ENCODE measurements around the gene FMN1.

The FMN1 gene

DNA sequence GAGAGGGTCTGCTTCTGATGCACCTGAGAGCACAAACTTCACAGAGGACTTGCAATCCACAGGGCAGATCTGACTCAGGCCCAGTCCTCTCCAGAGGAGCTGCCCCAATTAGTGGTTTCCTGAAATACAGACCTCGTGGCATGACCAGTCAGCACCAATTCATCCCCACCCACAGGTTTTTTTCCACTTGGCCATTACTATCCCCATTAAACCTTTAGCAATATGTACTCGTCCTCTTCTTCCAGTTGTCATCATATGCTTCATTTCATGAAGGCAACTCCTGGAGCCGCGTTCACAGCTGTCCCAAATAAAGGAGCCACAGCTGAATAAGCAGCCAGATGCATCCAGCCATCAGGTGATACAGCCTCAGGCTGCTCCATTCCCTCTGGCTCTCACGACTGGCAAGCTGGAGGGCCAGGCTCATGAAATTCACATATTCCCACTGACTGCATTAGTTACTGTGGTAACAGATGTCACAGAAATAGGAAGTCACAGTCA lies 163.1 kb downstream of the FMN1 start:
- no peak overlapping the region for H3K4me3 ChIP-seq (ENCODE audit: low read depth, low read length)
- DNase-seq (ENCODE audit: low read depth) = peak; percentile 73

DNA sequence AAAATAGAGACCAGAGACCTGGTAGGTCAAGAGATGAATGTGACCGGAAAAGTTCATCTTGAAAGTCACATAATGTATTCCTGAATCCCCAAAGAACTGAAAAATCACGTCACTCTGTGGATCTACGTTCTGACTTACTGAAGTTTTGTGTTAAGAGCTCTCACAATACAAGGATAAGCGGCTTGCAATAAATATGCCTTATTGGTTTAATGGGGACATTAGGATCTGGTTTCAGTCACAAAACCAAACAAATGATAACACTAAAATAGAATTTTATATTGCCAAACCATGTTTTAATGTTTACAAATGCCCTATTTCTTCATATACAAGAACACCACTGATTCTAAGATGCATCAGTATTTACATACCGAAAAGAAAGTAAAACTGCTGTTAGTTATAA lies 164.2 kb downstream of the FMN1 start:
- no peak for DNase-seq (ENCODE audit: low read depth)
- no peak overlapping the region for H3K4me3 ChIP-seq (ENCODE audit: low read depth, low read length)

DNA sequence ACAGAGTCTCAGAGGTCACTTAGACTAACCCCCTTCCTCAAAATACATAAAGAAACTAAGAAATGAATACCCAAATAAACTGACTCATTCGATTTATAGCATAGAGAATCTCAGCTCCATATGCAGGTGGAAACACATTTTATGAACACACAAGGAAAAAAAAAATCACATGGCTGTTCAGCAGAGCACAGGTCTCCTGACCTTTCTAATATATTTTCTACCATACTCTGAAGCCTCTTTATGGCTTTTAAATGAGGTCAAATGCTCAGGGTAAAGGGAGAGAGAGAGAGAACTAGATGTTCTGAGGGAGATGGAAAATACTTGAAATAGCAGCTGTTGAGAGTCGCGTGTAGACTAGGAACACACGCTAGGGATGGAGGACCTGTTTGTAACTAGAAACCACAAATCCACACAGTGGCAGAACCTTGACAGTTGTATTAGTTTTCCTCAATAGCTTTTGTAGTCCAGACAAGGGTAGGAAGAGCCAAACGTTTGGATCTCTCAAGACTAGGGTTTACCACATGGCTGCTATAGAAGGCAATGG lies 165.3 kb downstream of the FMN1 start:
- no peak overlapping the region for H3K4me3 ChIP-seq (ENCODE audit: low read depth, low read length)
- DNase-seq (ENCODE audit: low read depth) = peak; percentile 70

DNA sequence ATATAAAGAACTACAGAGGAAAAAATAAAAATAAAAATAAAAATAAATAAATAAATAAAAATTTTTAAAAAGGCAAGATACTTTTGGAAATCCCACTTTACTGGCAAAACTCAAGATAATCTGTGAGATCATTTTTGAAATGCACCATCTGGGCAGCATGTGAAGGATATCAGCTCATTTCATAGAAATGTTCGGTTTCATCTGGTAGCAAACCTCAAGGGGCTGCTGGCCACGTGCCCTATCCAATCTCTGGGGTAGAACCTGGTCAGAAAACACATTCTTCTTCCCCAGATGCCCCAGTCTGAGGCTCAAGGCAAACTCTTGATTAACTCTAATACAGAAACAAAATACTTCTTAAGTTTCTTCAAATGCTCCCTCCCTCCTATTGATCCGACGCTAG lies 166.0 kb downstream of the FMN1 start:
- DNase-seq (ENCODE audit: low read depth) = no peak

DNA sequence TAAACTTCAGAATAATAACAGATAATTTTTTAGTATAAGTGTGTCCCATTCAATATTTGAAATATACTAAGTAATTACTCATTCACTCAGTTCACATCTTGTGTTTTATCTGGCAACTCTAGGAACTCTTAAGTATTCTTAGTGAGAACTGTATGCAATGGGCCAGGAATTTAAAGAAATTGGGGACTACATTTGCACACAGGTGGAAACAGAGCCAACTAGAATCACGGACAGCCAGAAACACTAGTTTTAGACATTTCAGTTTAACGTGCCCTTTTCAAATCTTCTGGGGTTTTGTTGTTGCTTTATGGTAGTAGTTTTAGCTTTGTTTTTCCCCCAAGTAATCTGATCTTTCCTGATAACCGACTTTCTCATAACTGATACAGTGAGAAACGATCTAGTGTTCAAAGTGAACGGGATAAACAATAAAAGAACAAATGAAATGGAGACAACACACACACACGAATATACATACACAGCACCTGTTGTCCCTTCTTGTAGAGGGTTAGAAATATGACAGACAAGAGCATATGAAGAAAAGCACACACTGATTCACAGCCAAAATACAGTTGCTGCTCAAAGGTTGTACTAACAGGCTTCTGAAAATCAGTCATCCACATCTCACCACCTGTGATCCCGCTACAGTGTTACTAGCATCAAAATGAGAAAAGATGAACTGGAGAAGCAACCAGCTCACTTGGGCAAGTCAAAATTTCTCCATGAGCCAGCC lies 167.0 kb downstream of the FMN1 start:
- no peak overlapping the region for H3K4me3 ChIP-seq (ENCODE audit: low read depth, low read length)
- DNase-seq (ENCODE audit: low read depth) = peak; percentile 48

More for the DNA sequence above, 166.0 kb downstream of the FMN1 start:
- H3K4me3 ChIP-seq (ENCODE audit: low read depth, low read length) = no peak overlapping the region

DNA sequence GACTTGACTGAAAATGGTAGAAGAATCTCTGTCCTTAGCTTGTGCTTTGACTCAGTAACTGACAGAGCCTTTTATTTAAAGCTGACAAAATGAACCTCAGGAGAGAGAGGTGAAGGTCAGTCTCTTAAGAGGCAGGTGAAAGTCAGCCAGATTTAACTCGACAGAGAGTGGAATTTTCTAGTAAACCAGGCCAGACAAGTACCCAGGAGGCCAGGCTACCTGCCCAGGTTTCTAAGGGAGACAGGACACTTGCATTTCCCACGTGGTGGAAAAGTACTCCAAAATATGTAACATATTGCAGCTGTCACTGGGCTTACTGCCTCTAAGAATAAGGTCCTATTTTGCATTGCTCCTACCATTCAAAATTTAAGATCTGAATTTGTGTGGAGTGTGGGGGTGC lies 167.9 kb downstream of the FMN1 start:
- H3K4me3 ChIP-seq (ENCODE audit: low read depth, low read length) = no peak overlapping the region
- no peak for DNase-seq (ENCODE audit: low read depth)

DNA sequence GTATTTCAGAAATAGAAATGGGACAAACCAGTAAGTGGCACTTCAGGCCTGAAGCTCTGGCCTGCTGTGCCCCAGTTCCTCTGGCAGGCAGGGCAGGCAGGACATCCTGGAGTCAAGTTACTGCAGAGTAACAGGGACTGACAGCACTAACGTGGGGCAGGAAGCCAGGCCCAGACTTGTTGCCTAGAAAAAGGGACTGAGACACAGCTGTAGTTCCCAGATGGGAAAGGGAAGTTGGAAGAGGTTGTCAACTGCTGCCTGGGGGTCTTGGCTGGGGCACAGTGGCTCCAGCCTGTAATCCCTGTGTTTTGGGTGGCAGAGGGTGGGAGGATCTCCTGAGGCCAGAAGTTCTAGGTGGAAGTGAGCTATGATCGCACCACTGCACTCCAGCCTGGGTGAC lies 171.9 kb downstream of the FMN1 start:
- peak; percentile 45 for DNase-seq (ENCODE audit: low read depth)
- no peak overlapping the region for H3K4me3 ChIP-seq (ENCODE audit: low read depth, low read length)

DNA sequence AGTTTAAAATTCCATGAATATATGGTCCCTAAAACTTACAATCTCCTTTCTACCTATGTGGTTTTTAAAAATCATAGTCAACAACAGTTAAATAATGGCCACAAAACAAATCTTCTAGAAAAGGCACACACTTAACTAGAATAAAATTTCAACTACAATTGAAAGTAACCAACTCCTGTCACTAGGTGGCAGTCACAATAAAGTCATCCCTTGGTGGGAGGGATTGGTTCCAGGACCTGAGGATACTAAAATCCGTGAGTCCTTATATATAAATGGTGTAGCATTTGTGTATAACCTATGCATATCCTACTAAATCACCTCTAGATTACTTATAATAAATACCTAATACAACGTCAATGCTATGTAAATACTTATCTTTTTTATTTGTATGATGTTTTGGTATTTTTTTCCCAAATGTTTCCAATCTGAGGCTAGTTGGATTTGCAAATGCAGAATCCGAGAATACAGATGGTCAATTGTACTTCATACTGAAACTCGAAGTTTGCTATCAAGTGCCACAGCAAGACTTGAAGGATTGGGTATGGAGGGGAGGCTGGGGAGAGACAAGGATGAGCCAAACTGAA lies 172.6 kb downstream of the FMN1 start:
- peak; percentile 23 for DNase-seq (ENCODE audit: low read depth)
- no peak overlapping the region for H3K4me3 ChIP-seq (ENCODE audit: low read depth, low read length)

DNA sequence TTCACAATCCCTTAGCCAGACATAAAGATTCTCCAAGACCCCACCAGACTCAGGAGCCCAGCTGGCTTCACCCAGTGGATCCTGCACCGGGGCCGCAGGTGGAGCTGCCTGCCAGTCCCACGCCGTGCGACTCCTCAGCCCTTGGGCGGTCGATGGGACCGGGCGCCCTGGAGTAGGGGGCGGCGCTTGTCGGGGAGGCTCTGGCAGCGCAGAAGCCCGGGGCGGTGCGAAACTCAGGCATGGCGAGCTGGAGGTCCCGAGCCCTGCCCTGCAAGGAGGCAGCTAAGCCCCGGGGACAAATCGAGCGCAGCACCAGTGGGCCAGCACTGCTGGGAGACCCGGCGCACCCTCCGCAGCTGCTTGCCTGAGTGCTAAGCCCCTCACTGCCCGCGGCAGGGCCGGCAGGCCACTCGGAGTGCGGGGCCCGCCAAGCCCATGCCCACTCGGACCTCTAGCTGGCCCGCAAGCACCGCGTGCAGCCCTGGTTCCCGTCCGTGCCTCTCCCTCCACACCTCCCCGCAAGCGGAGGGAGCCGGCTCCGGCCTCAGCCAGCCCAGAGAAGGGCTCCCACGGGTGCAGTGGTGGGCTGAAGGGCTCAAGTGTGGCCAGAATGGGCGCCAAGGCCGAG lies 175.0 kb downstream of the FMN1 start:
- no peak for DNase-seq (ENCODE audit: low read depth)
- no peak overlapping the region for H3K4me3 ChIP-seq (ENCODE audit: low read depth, low read length)

DNA sequence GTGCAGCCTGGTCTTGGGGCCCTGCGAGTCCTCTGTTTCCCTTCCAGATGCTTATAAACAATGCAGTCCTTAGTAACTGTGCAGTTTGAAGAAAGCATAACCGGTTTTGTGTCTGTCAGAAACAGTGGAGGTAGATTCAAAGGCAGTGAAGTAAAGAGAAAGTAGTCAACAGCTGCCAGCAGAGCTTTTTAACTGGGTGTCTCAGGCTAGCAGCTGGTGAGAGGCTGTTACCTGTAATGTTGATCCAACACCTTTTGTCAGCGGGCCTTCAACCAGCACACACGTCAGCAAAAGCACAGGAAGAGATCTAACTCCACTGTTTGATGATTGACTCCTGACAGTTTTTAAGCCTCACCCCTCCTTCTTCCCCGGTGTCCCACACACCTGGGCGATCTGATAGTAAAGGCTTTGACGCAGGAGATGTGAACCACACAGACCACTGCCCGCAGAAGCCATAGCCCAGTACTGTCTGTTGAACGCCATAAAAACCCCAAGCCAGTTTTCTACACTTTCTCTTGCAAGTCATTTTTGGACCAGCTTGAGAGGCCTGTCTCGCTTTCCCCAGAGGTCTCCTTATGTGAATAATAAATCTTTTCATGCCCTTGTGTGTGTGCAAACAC lies 178.0 kb downstream of the FMN1 start:
- no peak overlapping the region for H3K4me3 ChIP-seq (ENCODE audit: low read depth, low read length)
- DNase-seq (ENCODE audit: low read depth) = no peak

DNA sequence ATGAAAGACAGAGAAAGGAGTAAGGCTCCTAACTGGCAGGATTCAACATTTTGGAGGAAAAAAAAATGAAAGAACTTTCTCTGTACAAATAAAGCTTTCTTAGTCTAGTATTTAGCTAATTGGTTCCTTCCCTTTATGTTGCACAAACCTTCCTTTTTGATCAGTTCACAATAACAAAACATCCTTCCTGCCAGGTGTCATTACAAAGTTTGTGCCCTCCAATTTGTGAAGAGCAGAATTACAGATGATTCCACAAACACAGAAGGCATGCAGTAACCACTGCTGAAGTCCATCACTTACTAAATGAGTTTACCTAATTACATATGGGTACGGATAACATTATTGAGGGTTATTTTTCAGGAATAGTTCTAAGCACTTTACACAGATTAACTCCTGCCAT lies 179.9 kb downstream of the FMN1 start:
- no peak overlapping the region for H3K4me3 ChIP-seq (ENCODE audit: low read depth, low read length)
- DNase-seq (ENCODE audit: low read depth) = no peak

DNA sequence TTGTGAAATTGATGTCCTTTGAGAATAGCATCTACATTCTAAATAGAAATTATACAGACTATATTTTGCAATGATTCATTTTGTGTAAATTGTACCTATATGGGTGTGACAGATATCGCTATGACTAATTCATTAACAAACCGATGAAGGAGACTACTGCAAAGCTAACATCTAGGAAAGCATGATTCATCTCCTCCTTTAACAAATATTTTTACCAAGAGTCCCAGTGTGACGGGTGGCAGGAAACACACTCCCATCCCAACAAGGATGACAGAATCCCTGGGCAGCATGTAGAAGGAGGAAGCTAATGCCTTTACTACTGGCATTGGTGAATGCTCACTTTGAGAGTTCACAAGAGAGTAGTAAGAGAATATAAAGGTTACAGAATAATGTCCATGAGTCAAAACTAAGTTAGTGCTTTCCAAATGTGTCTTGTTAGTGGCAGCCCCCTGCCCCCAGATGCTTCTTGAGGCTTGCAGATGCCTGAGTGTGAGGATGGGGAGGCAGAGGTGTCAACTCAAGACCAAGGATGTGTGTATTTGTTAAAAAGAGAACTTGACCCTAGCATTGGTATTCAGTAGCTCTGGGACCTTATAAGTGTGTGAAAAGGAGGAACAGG lies 180.6 kb downstream of the FMN1 start:
- H3K4me3 ChIP-seq (ENCODE audit: low read depth, low read length) = no peak overlapping the region
- DNase-seq (ENCODE audit: low read depth) = peak; percentile 25

DNA sequence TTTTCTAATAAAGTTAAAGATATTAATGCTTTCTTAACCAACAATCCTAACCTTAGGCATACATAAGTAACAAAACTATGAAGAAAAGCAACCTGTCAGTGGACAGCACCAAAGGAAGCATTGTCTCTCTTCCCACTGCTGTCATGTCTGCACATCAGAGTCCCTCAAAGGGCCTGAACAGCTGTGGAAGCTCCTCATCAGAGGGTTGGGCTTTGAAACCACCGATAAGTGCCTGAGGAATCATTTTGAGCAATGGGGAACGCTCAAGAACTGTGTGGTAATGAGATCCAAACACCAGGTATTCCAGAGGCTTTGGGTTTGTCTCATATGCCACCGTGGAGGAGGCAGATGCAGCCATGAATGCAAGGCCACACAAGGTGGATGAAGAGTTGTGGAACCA lies 182.5 kb downstream of the FMN1 start:
- DNase-seq (ENCODE audit: low read depth) = no peak
- no peak overlapping the region for H3K4me3 ChIP-seq (ENCODE audit: low read depth, low read length)

DNA sequence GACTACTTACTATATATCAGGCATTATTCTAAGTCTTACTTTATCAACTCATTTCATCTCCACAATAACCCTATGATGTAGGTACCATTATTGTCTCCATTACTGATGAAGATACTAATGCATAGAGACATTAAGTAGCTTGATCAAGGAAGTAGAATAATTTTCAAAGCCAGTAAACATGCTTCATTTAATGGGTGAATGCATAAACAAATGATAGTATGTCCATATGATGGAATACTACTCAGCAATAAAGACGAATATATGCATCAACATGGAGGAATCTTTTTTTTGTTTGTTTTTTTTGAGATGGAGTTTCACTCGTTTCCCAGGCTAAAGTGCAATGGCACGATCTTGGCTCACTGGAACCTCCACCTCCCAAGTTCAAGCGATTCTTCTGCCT lies 184.9 kb downstream of the FMN1 start:
- DNase-seq (ENCODE audit: low read depth) = no peak
- H3K4me3 ChIP-seq (ENCODE audit: low read depth, low read length) = no peak overlapping the region

DNA sequence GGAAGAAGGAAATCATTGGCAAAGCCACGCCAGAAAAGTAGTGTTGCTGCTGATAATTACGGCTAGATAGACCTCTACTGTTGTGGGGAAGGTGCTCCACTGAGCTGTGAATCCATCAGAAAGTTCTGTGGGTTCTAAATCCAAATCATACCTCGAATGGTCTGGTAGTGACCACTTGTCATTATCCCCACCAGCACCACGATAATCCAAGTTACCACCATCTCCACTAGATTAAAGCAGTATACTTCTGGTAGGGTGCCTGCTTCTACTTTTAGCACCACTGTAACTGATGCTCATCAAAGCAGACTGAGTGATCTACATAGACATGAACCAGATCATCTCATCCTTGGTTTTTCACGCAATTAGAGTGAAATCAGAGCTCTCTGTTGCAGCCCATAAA lies 185.5 kb downstream of the FMN1 start:
- DNase-seq (ENCODE audit: low read depth) = no peak
- H3K4me3 ChIP-seq (ENCODE audit: low read depth, low read length) = no peak overlapping the region

DNA sequence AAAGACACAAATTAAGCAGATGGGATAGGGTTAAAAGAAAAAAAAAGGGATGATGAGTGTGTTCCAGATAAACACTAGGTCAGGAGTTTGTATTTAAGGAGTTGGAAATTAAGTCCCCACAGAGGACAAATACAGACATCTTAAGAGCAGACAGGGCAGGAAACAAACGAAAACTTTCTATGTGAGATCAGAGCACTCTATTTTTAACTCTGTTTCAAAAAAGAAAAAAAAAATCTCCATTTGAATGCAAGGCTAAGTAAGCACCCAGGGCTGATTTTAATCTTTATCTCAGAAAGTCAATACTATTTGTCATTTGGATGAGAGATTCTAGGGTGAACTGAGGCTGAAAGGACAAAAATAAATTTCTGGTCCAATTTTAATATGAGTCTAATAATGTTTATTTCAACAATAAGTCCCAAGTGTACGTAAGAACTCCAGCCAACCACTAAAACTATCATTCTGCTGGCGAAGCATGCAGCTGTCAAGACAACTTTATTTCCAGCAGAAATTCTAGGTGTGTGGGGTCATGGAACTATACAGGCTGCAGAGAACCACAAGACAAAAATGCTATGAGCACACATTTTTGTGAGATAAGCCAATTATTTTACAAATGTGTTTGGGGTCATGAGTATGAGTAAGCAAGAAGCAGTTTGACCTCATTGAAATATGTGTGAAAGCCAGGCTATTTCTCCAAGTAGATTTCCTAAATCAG lies 186.1 kb downstream of the FMN1 start:
- DNase-seq (ENCODE audit: low read depth) = peak; percentile 60
- no peak overlapping the region for H3K4me3 ChIP-seq (ENCODE audit: low read depth, low read length)

DNA sequence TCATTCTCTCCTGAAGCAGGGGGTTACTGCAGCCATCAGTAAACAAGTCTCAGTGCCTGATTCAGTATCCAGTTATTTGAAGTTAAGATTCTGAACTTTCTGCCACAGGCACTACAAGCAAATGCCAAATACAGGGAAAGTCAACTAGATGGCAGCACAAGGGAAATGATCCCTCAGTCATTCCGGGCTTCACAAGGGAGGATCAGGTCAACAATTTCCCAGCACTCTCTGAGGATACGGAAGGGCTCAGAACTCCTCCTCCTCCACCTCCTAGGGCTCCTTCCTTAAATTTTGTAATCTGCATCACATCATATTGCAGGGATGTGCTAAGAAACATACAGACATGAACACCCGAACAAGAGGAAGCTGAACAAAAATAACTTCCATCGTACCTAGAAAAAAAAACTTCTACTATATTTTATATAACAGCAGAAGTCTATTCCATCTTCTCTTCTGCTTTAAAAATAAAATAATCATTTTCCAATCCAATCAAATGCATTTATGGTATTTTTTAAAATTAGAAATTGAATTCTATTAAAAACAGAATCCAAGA lies 187.1 kb downstream of the FMN1 start:
- DNase-seq (ENCODE audit: low read depth) = no peak
- H3K4me3 ChIP-seq (ENCODE audit: low read depth, low read length) = no peak overlapping the region

DNA sequence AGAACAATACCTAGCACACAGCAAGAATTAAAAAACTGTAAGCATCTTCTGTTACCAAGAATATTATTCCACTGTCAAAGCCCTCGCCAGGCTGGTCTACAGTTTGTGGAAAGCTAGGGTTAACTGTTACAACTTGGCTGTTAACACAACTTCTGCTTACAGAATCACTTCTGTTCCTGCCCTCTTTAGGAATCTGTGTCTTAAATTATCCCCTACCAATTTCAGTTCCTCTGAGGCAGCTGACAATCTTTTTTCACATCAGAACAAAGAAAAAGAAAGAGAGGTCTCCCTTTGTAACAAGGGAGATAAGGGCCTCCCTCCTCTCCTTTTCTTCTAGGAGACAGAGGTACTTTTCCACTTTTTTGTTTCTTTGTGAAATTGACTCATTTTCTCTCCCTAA lies 188.9 kb downstream of the FMN1 start:
- no peak overlapping the region for H3K4me3 ChIP-seq (ENCODE audit: low read depth, low read length)
- no peak for DNase-seq (ENCODE audit: low read depth)

DNA sequence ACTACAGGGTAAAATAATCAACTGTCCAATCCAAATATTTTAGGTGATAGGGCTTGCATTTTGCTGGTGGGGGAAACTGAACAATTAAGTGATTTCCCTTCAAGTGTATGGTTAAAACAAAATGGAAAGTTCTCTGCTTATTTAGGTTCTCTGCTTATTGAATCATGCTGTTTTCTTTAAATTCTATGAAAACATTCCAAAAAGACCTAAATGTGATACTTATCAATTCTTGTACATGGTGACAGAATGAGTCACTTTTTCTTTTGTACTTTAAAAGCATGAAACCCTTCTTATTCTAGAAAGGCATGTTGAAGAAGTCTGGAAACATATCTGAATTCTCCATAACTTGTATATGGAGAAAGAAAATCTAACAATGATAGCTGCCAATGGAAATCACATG lies 192.6 kb downstream of the FMN1 start:
- no peak overlapping the region for H3K4me3 ChIP-seq (ENCODE audit: low read depth, low read length)
- DNase-seq (ENCODE audit: low read depth) = no peak
